A549 (cell line): ENCODE results near the gene ANKS1B. TPM values are rescaled to one million over a fixed set of nuclear protein-coding genes. Genes with fewer than 3 reads are reported as not detected.

ENCODE experiments used
- ATAC-seq, 2 experiments: fragments of 200-7000 bp in 1 of 2; fragments of >200 bp in 1 of 2; cut with Nextera tagmentation in 1 of 2; cut with Tn5 transposase in 1 of 2; 3 replicates each; pipeline versions ENCODE4 v1.8.0 to v1.9.1; 2018 to 2020; ENCODE audit warnings: mild to moderate bottlenecking in 1 of 2, moderate library complexity in 1 of 2
- CTCF ChIA-PET: fragments of 300-600 bp; sonication (Branson Sonifier 250); formaldehyde crosslinking; extraction: SDS; loops from one replicate; lab custom pipeline; 2021; ENCODE audit warnings: antibody characterized with exemption, inconsistent platforms; lab: Yijun Ruan, JAX
- POLR2A ChIA-PET: fragments of 350-600 bp; formaldehyde crosslinking; extraction: SDS; loops from one replicate; lab custom pipeline; 2021; ENCODE audit warnings: antibody characterized with exemption, inconsistent platforms; lab: Yijun Ruan, JAX
- DNase-seq, 2 experiments: peaks; one replicate each; pipeline versions ENCODE4 v3.0.0 to v3.0.0-alpha.2; 2011 to 2016; ENCODE audit warnings: low read depth in 1 of 2, low spot score in 1 of 2
- FAIRE-seq: peaks from 2 replicates; lab custom pipeline; 2011; peaks lifted over from hg19 to GRCh38; lab: Jason Lieb, UNC
- H3K27ac ChIP-seq, 2 experiments: fragments of >200 bp; sonication (Bioruptor Twin); formaldehyde crosslinking; 3 replicates each; pipeline ENCODE4 v1.5.1; 2016 to 2017
- H3K4me1 ChIP-seq: fragments of >200 bp; sonication (Bioruptor Twin); formaldehyde crosslinking; 3 replicates; pipeline ENCODE4 v1.6.1; 2016
- H3K4me2 ChIP-seq: fragments of >200 bp; sonication (Bioruptor Twin); formaldehyde crosslinking; 3 replicates; pipeline ENCODE4 v1.6.1; 2016
- H3K4me3 ChIP-seq: fragments of >200 bp; sonication (Bioruptor Twin); formaldehyde crosslinking; 3 replicates; pipeline ENCODE4 v1.5.1; 2016
- H3K9me3 ChIP-seq: fragments of >200 bp; sonication (Bioruptor Twin); formaldehyde crosslinking; 3 replicates; pipeline ENCODE4 v1.6.1; 2016
- CBX2 ChIP-seq: fragments of 200-600 bp; sonication (generic); IDR thresholded peaks from 2 replicates; pipeline ENCODE4 v1.6.1; 2016; ENCODE audit warnings: low read depth, mild to moderate bottlenecking, borderline replicate concordance
- CHD2 ChIP-seq: fragments of 150-350 bp; IDR thresholded peaks from 2 replicates; pipeline ENCODE4 v1.6.1; 2014; ENCODE audit warnings: low read length; ENCODE audit not compliant: partially characterized antibody
- EHMT2 ChIP-seq: fragments of 200-600 bp; sonication (generic); IDR thresholded peaks from 2 replicates; pipeline ENCODE4 v1.6.1; 2016; ENCODE audit warnings: antibody characterized with exemption, low read depth, mild to moderate bottlenecking, moderate library complexity
- EP300 ChIP-seq, 2 experiments: fragments of >200 bp; sonication (Bioruptor Twin); formaldehyde crosslinking; IDR thresholded peaks; 2 replicates in 1 of 2; 3 replicates in 1 of 2; pipeline ENCODE4 v1.6.1; 2016 to 2017
- FOSB ChIP-seq: fragments of 250-450 bp; sonication (Bioruptor Pico); IDR thresholded peaks from 2 replicates; pipeline ENCODE4 v1.5.0; 2020; ENCODE audit warnings: mild to moderate bottlenecking, moderate library complexity
- HDAC2 ChIP-seq: fragments of 200-600 bp; sonication (generic); IDR thresholded peaks from 2 replicates; pipeline ENCODE4 v1.6.1; 2016
- HES2 ChIP-seq: fragments of >200 bp; sonication (Bioruptor Twin); formaldehyde crosslinking; IDR thresholded peaks from 2 replicates; pipeline ENCODE4 v1.6.1; 2016
- HEYL ChIP-seq: fragments of 250-450 bp; sonication (Bioruptor Pico); IDR thresholded peaks from 2 replicates; pipeline ENCODE4 v1.8.0; 2021; ENCODE audit warnings: mild to moderate bottlenecking, moderate library complexity
- HOXA7 ChIP-seq: fragments of 250-450 bp; sonication (Bioruptor Pico); IDR thresholded peaks from 2 replicates; pipeline ENCODE4 v1.5.0; 2020; ENCODE audit warnings: mild to moderate bottlenecking, moderate library complexity
- HOXB5 ChIP-seq: fragments of 250-450 bp; sonication (Bioruptor Pico); IDR thresholded peaks from 2 replicates; pipeline ENCODE4 v1.5.0; 2020; ENCODE audit warnings: mild to moderate bottlenecking, moderate library complexity
- KDM1A ChIP-seq: fragments of 200-600 bp; sonication (generic); IDR thresholded peaks from 2 replicates; pipeline ENCODE4 v1.6.1; 2016; ENCODE audit warnings: low read depth, mild to moderate bottlenecking
- MAFK ChIP-seq: fragments of 450-650 bp; IDR thresholded peaks from 2 replicates; pipeline ENCODE4 v1.6.1; 2014; ENCODE audit not compliant: partially characterized antibody
- MAZ ChIP-seq: fragments of 150-350 bp; IDR thresholded peaks from 2 replicates; pipeline ENCODE4 v1.6.1; 2014; ENCODE audit warnings: antibody characterized with exemption, low read depth, low read length, borderline replicate concordance
- NFE2L2 ChIP-seq: fragments of 150-350 bp; conservative IDR thresholded peaks from 2 replicates; pipeline ENCODE4 v1.6.1; 2014; ENCODE audit warnings: low read length
- NR3C1 ChIP-seq: fragments of >200 bp; sonication (Bioruptor Twin); formaldehyde crosslinking; IDR thresholded peaks from 3 replicates; pipeline ENCODE4 v1.6.1; 2017
- POLR2AphosphoS2 ChIP-seq: conservative IDR thresholded peaks from 2 replicates; pipeline ENCODE4 v1.6.1; 2012; ENCODE audit warnings: low read length, improper control_type of control experiment, inconsistent platforms
- RAD21 ChIP-seq, 2 experiments: fragments of >200 bp in 1 of 2; sonication (Bioruptor Twin) in 1 of 2; formaldehyde crosslinking in 1 of 2; IDR thresholded peaks in 1 of 2; conservative IDR thresholded peaks in 1 of 2; 2 replicates in 1 of 2; 3 replicates in 1 of 2; pipeline ENCODE4 v1.6.1; 2012 to 2018; ENCODE audit warnings: inconsistent platforms in 1 of 2
- RARB ChIP-seq: fragments of 250-450 bp; sonication (Bioruptor Pico); IDR thresholded peaks from 2 replicates; pipeline ENCODE4 v1.8.0; 2021; ENCODE audit warnings: mild to moderate bottlenecking, moderate library complexity
- RCOR1 ChIP-seq: fragments of 150-350 bp; IDR thresholded peaks from 2 replicates; pipeline ENCODE4 v1.6.1; 2014; ENCODE audit warnings: antibody characterized with exemption, low read length, low read depth
- RFX5 ChIP-seq: fragments of 450-650 bp; IDR thresholded peaks from 2 replicates; pipeline ENCODE4 v1.7.1; 2014; ENCODE audit warnings: antibody characterized with exemption, mild to moderate bottlenecking, moderate library complexity
- RNF2 ChIP-seq: fragments of 200-600 bp; sonication (generic); IDR thresholded peaks from 2 replicates; pipeline ENCODE4 v1.6.1; 2016; ENCODE audit warnings: low read depth, mild to moderate bottlenecking, antibody characterized with exemption, moderate library complexity, borderline replicate concordance
- ZFP36 ChIP-seq: fragments of 450-650 bp; IDR thresholded peaks from 2 replicates; pipeline ENCODE4 v1.6.1; 2014; ENCODE audit warnings: borderline replicate concordance; ENCODE audit not compliant: partially characterized antibody
- ZNF302 ChIP-seq: fragments of 250-450 bp; sonication (Bioruptor Pico); IDR thresholded peaks from 2 replicates; pipeline ENCODE4 v1.9.0; 2021; ENCODE audit warnings: inconsistent platforms, mild to moderate bottlenecking, moderate library complexity
- WGBS: methylation state at CpG from one replicate; pipeline ENCODE4 v1.1.6; 2017; ENCODE audit errors: missing lambda C conversion rate; 5-methylcytosine and 5-hydroxymethylcytosine counted together
- polyA plus RNA-seq, 4 experiments: library from polyadenylated mRNA; depleted of rRNA in 3 of 4; stranded (reverse); fragments of >200 nt; fragmentation: RNase III in 1 of 4; extraction: RNeasy Plus Mini Kit Qiagen cat#74134 plus additional on column Dnase treatment in 1 of 4; gene quantifications; 2 replicates in 3 of 4; 3 replicates in 1 of 4; pipeline ENCODE4 v1.2.3, GENCODE V29; 2011 to 2017
- TF ChIP-seq, protein P1 (sequence below): fragments of 450-650 bp; IDR thresholded peaks from 2 replicates; pipeline ENCODE4 v1.6.1; 2014; ENCODE audit warnings: antibody characterized with exemption
- TF ChIP-seq, protein P2 (sequence below): IDR thresholded peaks from 2 replicates; pipeline ENCODE4 v1.6.1; 2012; ENCODE audit warnings: low read depth, borderline replicate concordance

ANKS1B gene
- polyA plus RNA-seq, 2 of the 4 experiments (the other 2 are of a cell fraction): 1.5 to 2.2 TPM

GRCh38 chr12:99260456-99260996 is 724.2 kb downstream of the ANKS1B start:
- 4% methylated on average over 4 of the region's 4 CpGs for WGBS
- DNase-seq: no peak
- CTCF ChIA-PET: no interaction called here
- Histone ChIP-seq H3K4me1 (no peaks in the 10 kb centered on the region), H3K9me3 (no peaks in the 10 kb centered on the region), H3K4me2 (no peak overlapping the region), H3K27ac (no peak overlapping the region), H3K4me3 (no peak overlapping the region)
- no peak for FAIRE-seq
- ATAC-seq: no peak
- TF ChIP-seq ZFP36 (no peak), HOXB5 (no peak)
- POLR2A ChIA-PET: no interaction called here

DNA sequence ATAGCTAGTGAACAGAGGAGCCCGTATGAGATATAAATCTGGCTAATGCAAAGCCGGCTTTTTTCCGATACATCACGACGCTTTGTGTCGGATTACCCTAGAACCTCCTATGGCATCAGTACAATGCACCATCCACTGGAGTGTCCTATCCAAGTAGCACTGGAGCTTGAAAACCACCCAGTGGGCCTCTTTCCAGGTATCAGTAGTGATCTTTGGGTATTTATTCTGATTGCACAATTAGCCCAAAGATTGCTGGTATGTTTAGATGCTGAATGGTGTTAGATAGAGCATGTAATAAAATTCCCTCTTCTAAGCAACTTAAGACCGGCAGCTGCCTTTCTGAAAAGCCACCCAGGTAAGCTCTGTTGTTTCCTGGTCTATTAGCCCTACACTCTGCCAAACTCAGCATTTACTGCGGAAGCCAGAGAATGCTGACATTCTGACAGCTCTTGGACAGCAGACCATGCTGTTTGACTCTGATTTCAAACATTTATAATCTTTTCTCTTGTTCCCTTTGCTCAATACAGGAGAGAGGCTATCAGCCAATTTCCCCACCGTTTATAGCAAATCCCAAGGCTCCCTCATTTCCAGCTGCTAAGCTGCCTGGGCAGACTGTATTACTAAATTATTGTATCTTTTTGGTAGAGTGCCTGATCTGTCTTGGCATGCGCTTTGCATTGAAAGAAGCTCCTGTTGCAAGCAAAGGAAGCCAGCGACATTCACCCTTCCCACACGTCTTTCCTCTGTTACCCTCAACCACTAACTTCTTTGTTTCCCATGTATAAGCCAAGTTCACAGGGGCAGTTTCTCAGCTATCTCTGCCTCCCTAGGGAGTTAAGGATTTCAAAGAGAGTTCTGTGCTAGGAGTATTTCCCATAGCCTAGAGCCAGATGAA is 725.4 kb downstream of the ANKS1B start:
- POLR2A ChIA-PET: no interaction called here
- TF ChIP-seq RCOR1 (no peak), RFX5 (no peak), MAZ (no peak), RAD21 (conservative IDR thresholded peaks at IDR 0.05 in 1 of 2, IDR thresholded peaks at IDR 0.05 in 1 of 2) (no peak), KDM1A (no peak), EP300 (IDR thresholded peaks at IDR 0.05) (no peak), EHMT2 (no peak), CHD2 (no peak), ZNF302 (CRISPR knock-in tag) (no peak), FOSB (CRISPR knock-in tag) (no peak)
- TF ChIP-seq, protein P1, sequence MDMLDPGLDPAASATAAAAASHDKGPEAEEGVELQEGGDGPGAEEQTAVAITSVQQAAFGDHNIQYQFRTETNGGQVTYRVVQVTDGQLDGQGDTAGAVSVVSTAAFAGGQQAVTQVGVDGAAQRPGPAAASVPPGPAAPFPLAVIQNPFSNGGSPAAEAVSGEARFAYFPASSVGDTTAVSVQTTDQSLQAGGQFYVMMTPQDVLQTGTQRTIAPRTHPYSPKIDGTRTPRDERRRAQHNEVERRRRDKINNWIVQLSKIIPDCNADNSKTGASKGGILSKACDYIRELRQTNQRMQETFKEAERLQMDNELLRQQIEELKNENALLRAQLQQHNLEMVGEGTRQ: no peak
- TF ChIP-seq, all 56 proteins: peak for 0
- Histone ChIP-seq H3K4me3 (no peak overlapping the region), H3K27ac (no peak overlapping the region), H3K4me2 (no peak overlapping the region), H3K9me3 (no peaks in the 10 kb centered on the region), H3K4me1 (no peaks in the 10 kb centered on the region)
- FAIRE-seq (no peak), ATAC-seq (no peak; a peak in 2 of 6 replicates), DNase-seq (no peak)
- 51% methylated on average over 12 of the region's 12 CpGs for WGBS
- CTCF ChIA-PET: interaction anchor here (0.7 to 1.5 kb wide), 3 partner anchors 11 to 399 kb away, joined by 3 to 6 read pairs (median 4); no protein-coding TSS in a partner anchor

GRCh38 chr12:99257672-99258071 is 727.1 kb downstream of the ANKS1B start:
- POLR2A ChIA-PET: no interaction called here
- TF ChIP-seq RARB (CRISPR knock-in tag) (no peak), HES2 (no peak), RCOR1 (no peak), RNF2 (no peak), HEYL (no peak), EP300 (IDR thresholded peaks at IDR 0.05) (no peak), EHMT2 (no peak), HOXA7 (no peak), HDAC2 (no peak), POLR2AphosphoS2 (no peak), NFE2L2 (no peak), CBX2 (no peak), NR3C1 (no peak), MAFK (no peak)
- TF ChIP-seq, protein P1: no peak
- TF ChIP-seq, protein P2, sequence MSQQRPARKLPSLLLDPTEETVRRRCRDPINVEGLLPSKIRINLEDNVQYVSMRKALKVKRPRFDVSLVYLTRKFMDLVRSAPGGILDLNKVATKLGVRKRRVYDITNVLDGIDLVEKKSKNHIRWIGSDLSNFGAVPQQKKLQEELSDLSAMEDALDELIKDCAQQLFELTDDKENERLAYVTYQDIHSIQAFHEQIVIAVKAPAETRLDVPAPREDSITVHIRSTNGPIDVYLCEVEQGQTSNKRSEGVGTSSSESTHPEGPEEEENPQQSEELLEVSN: no peak
- TF ChIP-seq, all 56 proteins: peak for 0
- Histone ChIP-seq H3K4me2 (no peak overlapping the region), H3K9me3 (no peaks in the 10 kb centered on the region), H3K4me1 (no peaks in the 10 kb centered on the region), H3K4me3 (no peak overlapping the region), H3K27ac (no peak overlapping the region)
- CTCF ChIA-PET: no interaction called here
- DNase-seq (no peak), ATAC-seq (no peak), FAIRE-seq (no peak)
